K562 (cell line): ENCODE results near the gene HOXC5. TPM values are rescaled to one million over a fixed set of nuclear protein-coding genes. Genes with fewer than 3 reads are reported as not detected.

ENCODE experiments used
- ELF1 ChIP-seq: fragments of 200-800 bp; sonication (Bioruptor generic); IDR thresholded peaks from 2 replicates; pipeline ENCODE4 v1.6.1; 2016; ENCODE audit warnings: missing genetic modification characterization, missing compliant biosample characterization
- HDAC2 ChIP-seq: fragments of 450-650 bp; IDR thresholded peaks from 2 replicates; pipeline ENCODE4 v1.6.1; 2016; ENCODE audit warnings: mild to moderate bottlenecking
- HMGN3 ChIP-seq: IDR thresholded peaks from 2 replicates; pipeline ENCODE4 v1.6.1; 2011; ENCODE audit warnings: borderline replicate concordance, low read depth, mild to moderate bottlenecking, mixed read lengths, low read length; ENCODE audit not compliant: insufficient read length; ENCODE audit errors: extremely low read depth
- HNRNPL ChIP-seq: fragments of 200-400 bp; formaldehyde crosslinking; IDR thresholded peaks from 2 replicates; pipeline ENCODE4 v1.6.1; 2017; ENCODE audit warnings: low read depth, mild to moderate bottlenecking, low read length
- HNRNPUL1 ChIP-seq: fragments of 200-400 bp; formaldehyde crosslinking; IDR thresholded peaks from 2 replicates; pipeline ENCODE4 v1.6.1; 2017; ENCODE audit warnings: low read length
- LEF1 ChIP-seq: fragments of 450-650 bp; IDR thresholded peaks from 2 replicates; pipeline ENCODE4 v1.6.1; 2016; ENCODE audit warnings: mild to moderate bottlenecking
- MTA1 ChIP-seq: fragments of 450-650 bp; IDR thresholded peaks from 2 replicates; pipeline ENCODE4 v1.6.1; 2017; ENCODE audit warnings: borderline replicate concordance
- NFE2 ChIP-seq: IDR thresholded peaks from 2 replicates; pipeline ENCODE4 v1.6.1; 2014; ENCODE audit warnings: antibody characterized with exemption, low read depth
- PHF21A ChIP-seq: fragments of 450-650 bp; IDR thresholded peaks from 2 replicates; pipeline ENCODE4 v1.6.1; 2017; ENCODE audit warnings: low read depth, borderline replicate concordance
- POLR2B ChIP-seq: fragments of 450-650 bp; IDR thresholded peaks from 2 replicates; pipeline ENCODE4 v1.6.1; 2018; ENCODE audit warnings: low read depth; ENCODE audit not compliant: partially characterized antibody
- PTTG1 ChIP-seq: fragments of 450-650 bp; IDR thresholded peaks from 2 replicates; pipeline ENCODE4 v1.6.1; 2016; ENCODE audit warnings: low read depth, mild to moderate bottlenecking, missing genetic modification characterization, missing compliant biosample characterization
- RFX1 ChIP-seq: fragments of 450-650 bp; IDR thresholded peaks from 2 replicates; pipeline ENCODE4 v1.6.1; 2016; ENCODE audit warnings: mild to moderate bottlenecking, moderate library complexity
- SETDB1 ChIP-seq: IDR thresholded peaks from one replicate; pipeline ENCODE4 v1.6.1; 2012; ENCODE audit warnings: low read length, control low read depth, inconsistent platforms
- SMAD4 ChIP-seq: fragments of 250-450 bp; sonication (Bioruptor Pico); conservative IDR thresholded peaks from 2 replicates; pipeline ENCODE4 v1.8.0; 2021; ENCODE audit warnings: inconsistent platforms, mild to moderate bottlenecking, moderate library complexity
- SPI1 ChIP-seq: IDR thresholded peaks from 2 replicates; pipeline ENCODE4 v1.6.1; 2011; ENCODE audit warnings: low read depth, low read length, control low read depth, borderline replicate concordance
- SRF ChIP-seq, 2 experiments: fragments of 250-450, 450-650 bp in 1 of 2; sonication (Bioruptor Pico) in 1 of 2; sonication (generic) in 1 of 2; formaldehyde crosslinking; IDR thresholded peaks; 2 replicates each; pipeline versions ENCODE4 v1.5.0 to v1.5.1; 2020 to 2022; ENCODE audit warnings: mild to moderate bottlenecking in 1 of 2, missing genetic modification reagents in 1 of 2
- SRSF3 ChIP-seq: fragments of 200-400 bp; formaldehyde crosslinking; IDR thresholded peaks from 2 replicates; pipeline ENCODE4 v1.6.1; 2016; ENCODE audit warnings: mild to moderate bottlenecking, low read length, moderate library complexity; ENCODE audit not compliant: insufficient read depth
- SUPT5H ChIP-seq: fragments of 450-650 bp; IDR thresholded peaks from 2 replicates; pipeline ENCODE4 v1.6.1; 2016
- TBP ChIP-seq: optimal IDR thresholded peaks from 2 replicates; pipeline ENCODE3; 2011; ENCODE audit warnings: low read depth, low read length, improper control_type of control experiment
- TCF3 ChIP-seq: sonication (generic); formaldehyde crosslinking; IDR thresholded peaks from 2 replicates; pipeline ENCODE4 v1.4.0; 2020; ENCODE audit warnings: mild to moderate bottlenecking, missing genetic modification reagents
- TGIF2 ChIP-seq: sonication (generic); formaldehyde crosslinking; IDR thresholded peaks from 2 replicates; pipeline ENCODE4 v1.8.1; 2022; ENCODE audit warnings: mild to moderate bottlenecking, missing genetic modification reagents, moderate library complexity
- ZKSCAN8 ChIP-seq: fragments of 200-800 bp; sonication (Bioruptor generic); IDR thresholded peaks from 2 replicates; pipeline ENCODE4 v1.6.1; 2016; ENCODE audit warnings: missing genetic modification characterization, missing compliant biosample characterization
- ZNF217 ChIP-seq: sonication (generic); formaldehyde crosslinking; IDR thresholded peaks from 2 replicates; pipeline ENCODE4 v1.8.0; 2022; ENCODE audit warnings: mild to moderate bottlenecking, missing genetic modification reagents
- ZNF395 ChIP-seq: fragments of 200-800 bp; sonication (Bioruptor generic); IDR thresholded peaks from 2 replicates; pipeline ENCODE4 v1.6.1; 2017; ENCODE audit warnings: missing genetic modification characterization, missing compliant biosample characterization
- ZNF586 ChIP-seq: fragments of 450-650 bp; formaldehyde crosslinking; conservative IDR thresholded peaks from 2 replicates; pipeline ENCODE4 v1.4.0; 2020; ENCODE audit warnings: mild to moderate bottlenecking, moderate library complexity
- polyA plus RNA-seq, 8 experiments: library from polyadenylated mRNA; depleted of rRNA in 4 of 8; stranded (reverse) in 5 of 8; unstranded in 3 of 8; fragments of >200 nt; fragmentation: Nextera tagmentation in 2 of 8; fragmentation: Illumina TruSeq in 1 of 8; extraction: Ambion mirVana in 2 of 8; extraction: Trizol in 1 of 8; gene quantifications; 2 replicates each; pipeline versions ENCODE4 v1.2.1 to v1.2.3, GENCODE V29; 2011 to 2014; ENCODE audit warnings: inconsistent platforms in 1 of 8, missing spikeins in 1 of 8
- total RNA-seq, 7 experiments: library from RNA; depleted of rRNA in 6 of 7; stranded (reverse); fragments of >200 nt in 6 of 7; fragmentation: Illumina TruSeq in 2 of 7; extraction: Trizol in 2 of 7; gene quantifications; 2 replicates each; pipeline versions ENCODE4 v1.2.1 to v1.2.3, GENCODE V29; 2011 to 2021; ENCODE audit warnings: low replicate concordance in 1 of 7
- TF ChIP-seq, protein P1 (sequence below): fragments of 450-650 bp; formaldehyde crosslinking; conservative IDR thresholded peaks from 2 replicates; pipeline ENCODE4 v1.4.0; 2022; ENCODE audit warnings: mild to moderate bottlenecking, missing genetic modification characterization
- TF ChIP-seq, protein P2 (sequence below), 2 experiments: IDR thresholded peaks; 2 replicates each; pipeline ENCODE4 v1.6.1; 2011; ENCODE audit warnings: borderline replicate concordance in 1 of 2, control low read depth in 1 of 2, low read depth in 1 of 2, low read length in 1 of 2, mild to moderate bottlenecking in 1 of 2, mixed read lengths in 1 of 2, moderate library complexity in 1 of 2; ENCODE audit not compliant: insufficient read depth in 1 of 2, insufficient read length in 1 of 2, poor library complexity in 1 of 2, severe bottlenecking in 1 of 2; ENCODE audit errors: extremely low read depth in 1 of 2

The HOXC5 gene
- total and polyA plus RNA-seq, 9 of the 15 experiments (the other 6 are each of a cell fraction or from before 2014, with no cell fraction given) = 0.10 to 0.44 (median 0.18) TPM; not detected in 4

- TF ChIP-seq TBP = peak; percentile 33
- TF ChIP-seq, protein P1, sequence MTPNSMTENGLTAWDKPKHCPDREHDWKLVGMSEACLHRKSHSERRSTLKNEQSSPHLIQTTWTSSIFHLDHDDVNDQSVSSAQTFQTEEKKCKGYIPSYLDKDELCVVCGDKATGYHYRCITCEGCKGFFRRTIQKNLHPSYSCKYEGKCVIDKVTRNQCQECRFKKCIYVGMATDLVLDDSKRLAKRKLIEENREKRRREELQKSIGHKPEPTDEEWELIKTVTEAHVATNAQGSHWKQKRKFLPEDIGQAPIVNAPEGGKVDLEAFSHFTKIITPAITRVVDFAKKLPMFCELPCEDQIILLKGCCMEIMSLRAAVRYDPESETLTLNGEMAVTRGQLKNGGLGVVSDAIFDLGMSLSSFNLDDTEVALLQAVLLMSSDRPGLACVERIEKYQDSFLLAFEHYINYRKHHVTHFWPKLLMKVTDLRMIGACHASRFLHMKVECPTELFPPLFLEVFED = 0 out of 2 replicates have a peak, but pooled peaks have one; percentile 54
- TF ChIP-seq HNRNPUL1 = no peak
- no peak for TF ChIP-seq SETDB1
- TF ChIP-seq MTA1 = no peak
- TF ChIP-seq PHF21A = no peak
- TF ChIP-seq HMGN3 = peak; percentile 27
- TF ChIP-seq RFX1 = no peak
- no peak for TF ChIP-seq HNRNPL
- TF ChIP-seq ZNF586 (CRISPR knock-in tag) = no peak
- TF ChIP-seq SUPT5H = peak; percentile 71
- TF ChIP-seq TCF3 = 0 out of 2 replicates have a peak, but pooled peaks have one; percentile 10
- TF ChIP-seq, protein P2, sequence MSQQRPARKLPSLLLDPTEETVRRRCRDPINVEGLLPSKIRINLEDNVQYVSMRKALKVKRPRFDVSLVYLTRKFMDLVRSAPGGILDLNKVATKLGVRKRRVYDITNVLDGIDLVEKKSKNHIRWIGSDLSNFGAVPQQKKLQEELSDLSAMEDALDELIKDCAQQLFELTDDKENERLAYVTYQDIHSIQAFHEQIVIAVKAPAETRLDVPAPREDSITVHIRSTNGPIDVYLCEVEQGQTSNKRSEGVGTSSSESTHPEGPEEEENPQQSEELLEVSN (IDR thresholded peaks at IDR 0.05; ENCODE audit: borderline replicate concordance in 1 of 2, extremely low read depth in 1 of 2, insufficient read depth in 1 of 2, insufficient read length in 1 of 2, low read depth in 1 of 2, low read length in 1 of 2, poor library complexity in 1 of 2, severe bottlenecking in 1 of 2) = no peak
- no peak for TF ChIP-seq ZNF217 (CRISPR knock-in tag)
- TF ChIP-seq SMAD4 = no peak
- TF ChIP-seq NFE2 = no peak
- no peak for TF ChIP-seq PTTG1
- TF ChIP-seq ZKSCAN8 (CRISPR knock-in tag) = 0 out of 2 replicates have a peak, but pooled peaks have one; percentile 30
- TF ChIP-seq TGIF2 (CRISPR knock-in tag) = no peak
- TF ChIP-seq ELF1 (tag) = peak; percentile 56
- TF ChIP-seq LEF1 = no peak
- peak; percentile 70 for TF ChIP-seq SPI1
- TF ChIP-seq SRF (CRISPR knock-in tag; IDR thresholded peaks at IDR 0.05) = peak in 1 of 2 experiments; percentile 15; a peak in 1 of 4 replicates
- peak; percentile 56 for TF ChIP-seq POLR2B
- TF ChIP-seq SRSF3 = no peak
- TF ChIP-seq HDAC2 = no peak
- peak; percentile 80; the same call in 1 of the 2 replicates for TF ChIP-seq ZNF395 (CRISPR knock-in tag)
These were observed 14.9 kb upstream of the HOXC5 start (continued) for GRCh38 chr12:54017878-54018467.
